ENCODE measurements around the gene COLQ.
"Not testable (repeated sequence)": the region's sequence is repeated elsewhere in the genome, so short reads cannot be mapped to it uniquely, and the experiment has no call there.

COLQ gene

GRCh38 chr3:15460891-15461531, 60.5 kb downstream of the COLQ start:
- Histone ChIP-seq H3K79me2 (ENCODE audit: insufficient read depth, low read length) (no peaks in the 10 kb centered on the region), H3K4me3 (ENCODE audit: low read depth in 1 of 2, low read length in 2 of 2) (no peak overlapping the region), H2AFZ (ENCODE audit: low read depth, low read length) (no peak overlapping the region), H3K9me3 (ENCODE audit: insufficient read depth, low read length, severe bottlenecking) (no peaks in the 10 kb centered on the region), H3K27ac (ENCODE audit: low read length) (peak overlapping the region; percentile 72), H4K20me1 (ENCODE audit: insufficient read depth, low read length) (no peaks in the 10 kb centered on the region), H3K36me3 (ENCODE audit: insufficient read depth, low read length) (no peaks in the 10 kb centered on the region), H3K4me2 (ENCODE audit: insufficient read depth, low read length) (peak overlapping the region; percentile 20), H3K9ac (ENCODE audit: low read depth, low read length) (peak overlapping the region; percentile 14), H3K4me1 (ENCODE audit: insufficient read depth, low read length) (peaks cover 33% of the 10 kb centered on the region), H3K27me3 (ENCODE audit: insufficient read depth, low read length, poor library complexity) (no peaks in the 10 kb centered on the region)
- peak; percentile 92 for DNase-seq
- peak; percentile 95 for ATAC-seq (ENCODE audit: insufficient read depth, low read depth)
- no peak for TF ChIP-seq EZH2 (IDR thresholded peaks at IDR 0.05; ENCODE audit: borderline replicate concordance, low read depth, low read length, severe bottlenecking)
- peak; percentile 46 for TF ChIP-seq CTCF (IDR thresholded peaks at IDR 0.05; ENCODE audit: borderline replicate concordance, extremely low read depth, low read length, poor library complexity, severe bottlenecking)

- no peak overlapping the region for H3K4me3 ChIP-seq (ENCODE audit: low read depth in 1 of 2, low read length in 2 of 2)
- H3K27ac ChIP-seq (ENCODE audit: low read length), result no peak overlapping the region
- no peaks in the 10 kb centered on the region for H3K27me3 ChIP-seq (ENCODE audit: insufficient read depth, low read length, poor library complexity)
- H3K9ac ChIP-seq (ENCODE audit: low read depth, low read length), result no peak overlapping the region
- no peaks in the 10 kb centered on the region for H3K9me3 ChIP-seq (ENCODE audit: insufficient read depth, low read length, severe bottlenecking)
- H2AFZ ChIP-seq (ENCODE audit: low read depth, low read length), result no peak overlapping the region
- H3K79me2 ChIP-seq (ENCODE audit: insufficient read depth, low read length), result no peaks in the 10 kb centered on the region
- H3K36me3 ChIP-seq (ENCODE audit: insufficient read depth, low read length), result no peaks in the 10 kb centered on the region
- peak; percentile 24 for DNase-seq
- TF ChIP-seq CTCF (IDR thresholded peaks at IDR 0.05; ENCODE audit: borderline replicate concordance, extremely low read depth, low read length, poor library complexity, severe bottlenecking) (no peak), EZH2 (IDR thresholded peaks at IDR 0.05; ENCODE audit: borderline replicate concordance, low read depth, low read length, severe bottlenecking) (no peak)
- H3K4me1 ChIP-seq (ENCODE audit: insufficient read depth, low read length), result peaks cover 33% of the 10 kb centered on the region
- H4K20me1 ChIP-seq (ENCODE audit: insufficient read depth, low read length), result no peaks in the 10 kb centered on the region
- no peak for ATAC-seq (ENCODE audit: insufficient read depth, low read depth)
- no peak overlapping the region for H3K4me2 ChIP-seq (ENCODE audit: insufficient read depth, low read length)
Observed at GRCh38 chr3:15458212-15458780, 63.2 kb downstream of the COLQ start.

GRCh38 chr3:15456915-15457314, 64.6 kb downstream of the COLQ start:
- not testable (repeated sequence) for DNase-seq; H4K20me1 ChIP-seq (ENCODE audit: insufficient read depth, low read length)

GRCh38 chr3:15456321-15456720, 65.2 kb downstream of the COLQ start:
- Histone ChIP-seq H3K27me3 (ENCODE audit: insufficient read depth, low read length, poor library complexity) (no peaks in the 10 kb centered on the region), H3K36me3 (ENCODE audit: insufficient read depth, low read length) (no peaks in the 10 kb centered on the region), H3K27ac (ENCODE audit: low read length) (no peak overlapping the region), H3K4me1 (ENCODE audit: insufficient read depth, low read length) (peaks cover 17% of the 10 kb centered on the region), H3K9me3 (ENCODE audit: insufficient read depth, low read length, severe bottlenecking) (no peaks in the 10 kb centered on the region), H4K20me1 (ENCODE audit: insufficient read depth, low read length) (no peaks in the 10 kb centered on the region), H3K79me2 (ENCODE audit: insufficient read depth, low read length) (no peaks in the 10 kb centered on the region), H3K9ac (ENCODE audit: low read depth, low read length) (no peak overlapping the region), H3K4me2 (ENCODE audit: insufficient read depth, low read length) (no peak overlapping the region), H3K4me3 (ENCODE audit: low read depth in 1 of 2, low read length in 2 of 2) (no peak overlapping the region), H2AFZ (ENCODE audit: low read depth, low read length) (no peak overlapping the region)
- DNase-seq, result no peak
- TF ChIP-seq EZH2 (IDR thresholded peaks at IDR 0.05; ENCODE audit: borderline replicate concordance, low read depth, low read length, severe bottlenecking) (no peak), CTCF (IDR thresholded peaks at IDR 0.05; ENCODE audit: borderline replicate concordance, extremely low read depth, low read length, poor library complexity, severe bottlenecking) (no peak)
- ATAC-seq (ENCODE audit: insufficient read depth, low read depth), result no peak

More at GRCh38 chr3:15456915-15457314, 64.6 kb downstream of the COLQ start:
- H3K27ac ChIP-seq (ENCODE audit: low read length); H3K4me2 ChIP-seq (ENCODE audit: insufficient read depth, low read length); H3K4me3 ChIP-seq (ENCODE audit: low read depth in 1 of 2, low read length in 2 of 2); H3K9ac ChIP-seq (ENCODE audit: low read depth, low read length); H3K36me3 ChIP-seq (ENCODE audit: insufficient read depth, low read length); H3K27me3 ChIP-seq (ENCODE audit: insufficient read depth, low read length, poor library complexity); H2AFZ ChIP-seq (ENCODE audit: low read depth, low read length); H3K79me2 ChIP-seq (ENCODE audit: insufficient read depth, low read length); ATAC-seq (ENCODE audit: insufficient read depth, low read depth); H3K9me3 ChIP-seq (ENCODE audit: insufficient read depth, low read length, severe bottlenecking): not testable (repeated sequence)
- H3K4me1 ChIP-seq (ENCODE audit: insufficient read depth, low read length), result peaks cover 22% of the 10 kb centered on the region
